Testis (tissue), 3 donors: ENCODE results near the gene C7. TPM values are rescaled to one million over a fixed set of nuclear protein-coding genes. Genes with fewer than 3 reads are reported as not detected.

Experiments used
- DNase-seq: peaks from one replicate; pipeline ENCODE4 v3.0.0-alpha.2; 2019
- H3K27ac ChIP-seq, 2 donors: fragments of 200-600 bp; sonication (generic); one replicate each; pipeline ENCODE4 v1.5.1; 2019
- H3K27me3 ChIP-seq: fragments of 200-600 bp; sonication (generic); one replicate; pipeline ENCODE4 v1.5.1; 2019
- H3K36me3 ChIP-seq: fragments of 200-600 bp; sonication (generic); one replicate; pipeline ENCODE4 v1.5.1; 2017; ENCODE audit warnings: low read depth; ENCODE audit errors: missing control alignments
- H3K4me1 ChIP-seq: fragments of 200-600 bp; sonication (generic); one replicate; pipeline ENCODE4 v1.5.1; 2019
- H3K4me3 ChIP-seq, 2 donors: fragments of 200-600 bp; sonication (generic); one replicate each; pipeline ENCODE4 v1.5.1; 2017 to 2019
- H3K9me3 ChIP-seq: fragments of 200-600 bp; sonication (generic); one replicate; pipeline ENCODE4 v1.5.1; 2017
- CTCF ChIP-seq, 3 experiments: fragments of 450-650 bp in 2 of 3; fragments of 200-600 bp in 1 of 3; sonication (generic) in 1 of 3; IDR thresholded peaks; one replicate each; pipeline ENCODE4 v1.5.1; 2016 to 2019; ENCODE audit warnings: antibody characterized with exemption in 3 of 3, mild to moderate bottlenecking in 2 of 3, moderate library complexity in 1 of 3
- POLR2A ChIP-seq: fragments of 450-650 bp; IDR thresholded peaks from one replicate; pipeline ENCODE4 v1.6.1; 2017; ENCODE audit warnings: antibody characterized with exemption, mild to moderate bottlenecking, moderate library complexity
- WGBS, 2 donors: methylation state at CpG; one replicate each; pipeline ENCODE4 v1.1.5; 2018; 5-methylcytosine and 5-hydroxymethylcytosine counted together
- intact Hi-C: fragments of 100-400 bp; cut with DNase I; formaldehyde crosslinking; loops from one replicate; pipeline ENCODE4 v1.15.1; 2023; ENCODE audit warnings: low total_unique reads
- polyA plus RNA-seq: library from polyadenylated mRNA; stranded (reverse); fragments of 350-450 nt; fragmentation: Illumina TruSeq; extraction: RNeasy Lipid Tissue Mini Kit (QIAGEN cat#74804); gene quantifications from one replicate; pipeline ENCODE4 v1.2.3, GENCODE V29; 2014; ENCODE audit warnings: low read depth, low replicate concordance; ENCODE audit not compliant: insufficient read depth
- total RNA-seq, 2 donors: library from RNA; depleted of rRNA; stranded (reverse); fragments of >200 nt; gene quantifications; one replicate each; pipeline ENCODE4 v1.2.3, GENCODE V29; 2016

C7 gene
- total and polyA plus RNA-seq, 3 donors from 2014 or later = 147 to 330 (median 165) TPM

GRCh38 chr5:40999966-41000365 lies 90.7 kb downstream of the C7 start:
- Histone ChIP-seq H3K9me3 (no peaks in the 10 kb centered on the region), H3K4me3 (no peak overlapping the region), H3K4me1 (no peaks in the 10 kb centered on the region), H3K36me3 (no peaks in the 10 kb centered on the region), H3K27ac (no peak overlapping the region), H3K27me3 (no peaks in the 10 kb centered on the region)
- TF ChIP-seq CTCF (IDR thresholded peaks at IDR 0.05) (no peak), POLR2A (no peak)
- intact Hi-C loops = no loop called here
- WGBS, 2 donors = 91 to 96% methylated on average over 4 of the region's 4 CpGs
- no peak for DNase-seq

GRCh38 chr5:41003670-41004376 lies 94.5 kb downstream of the C7 start:
- Histone ChIP-seq H3K4me1 (no peaks in the 10 kb centered on the region), H3K4me3 (no peak overlapping the region), H3K9me3 (no peaks in the 10 kb centered on the region), H3K36me3 (no peaks in the 10 kb centered on the region), H3K27ac (no peak overlapping the region), H3K27me3 (no peaks in the 10 kb centered on the region)
- intact Hi-C loops = no loop called here
- 79% methylated on average over 3 of the region's 3 CpGs for WGBS, 2 donors
- TF ChIP-seq POLR2A = no peak
- no peak for TF ChIP-seq CTCF (IDR thresholded peaks at IDR 0.05)
- DNase-seq = no peak

GRCh38 chr5:41004931-41005330 lies 95.6 kb downstream of the C7 start:
- no peak for DNase-seq
- no peak overlapping the region for H3K27ac ChIP-seq
- WGBS, 2 donors = 61 to 78% methylated on average over 7 of the region's 7 CpGs
- no peaks in the 10 kb centered on the region for H3K27me3 ChIP-seq
- intact Hi-C loops = no loop called here
- H3K36me3 ChIP-seq = no peaks in the 10 kb centered on the region
- TF ChIP-seq CTCF (IDR thresholded peaks at IDR 0.05) = no peak
- TF ChIP-seq POLR2A = no peak
- H3K4me3 ChIP-seq = peak overlapping the region in 1 of 2 donors; percentile 11
- H3K4me1 ChIP-seq = no peaks in the 10 kb centered on the region
- no peaks in the 10 kb centered on the region for H3K9me3 ChIP-seq

GRCh38 chr5:41009232-41009631 lies 99.9 kb downstream of the C7 start:
- 87 to 88% methylated on average over 4 of the region's 4 CpGs for WGBS, 2 donors
- no peak overlapping the region for H3K27ac ChIP-seq
- no peak overlapping the region for H3K4me3 ChIP-seq
- no peaks in the 10 kb centered on the region for H3K4me1 ChIP-seq
- DNase-seq = no peak
- H3K9me3 ChIP-seq = no peaks in the 10 kb centered on the region
- intact Hi-C loops = no loop called here
- H3K27me3 ChIP-seq = no peaks in the 10 kb centered on the region
- TF ChIP-seq POLR2A = no peak
- TF ChIP-seq CTCF (IDR thresholded peaks at IDR 0.05) = no peak
- H3K36me3 ChIP-seq = no peaks in the 10 kb centered on the region

- DNase-seq = no peak
- Histone ChIP-seq H3K4me3 (no peak overlapping the region), H3K27ac (no peak overlapping the region), H3K36me3 (no peaks in the 10 kb centered on the region), H3K9me3 (no peaks in the 10 kb centered on the region), H3K4me1 (no peaks in the 10 kb centered on the region), H3K27me3 (no peaks in the 10 kb centered on the region)
- intact Hi-C loops = no loop called here
- TF ChIP-seq POLR2A (no peak), CTCF (IDR thresholded peaks at IDR 0.05) (no peak)
- WGBS, 2 donors = 92 to 96% methylated on average over 6 of the region's 6 CpGs
These were observed 101.3 kb downstream of the C7 start for GRCh38 chr5:41010572-41010971.
